ENCODE results near the gene FDXACB1.

The FDXACB1 gene, protein sequence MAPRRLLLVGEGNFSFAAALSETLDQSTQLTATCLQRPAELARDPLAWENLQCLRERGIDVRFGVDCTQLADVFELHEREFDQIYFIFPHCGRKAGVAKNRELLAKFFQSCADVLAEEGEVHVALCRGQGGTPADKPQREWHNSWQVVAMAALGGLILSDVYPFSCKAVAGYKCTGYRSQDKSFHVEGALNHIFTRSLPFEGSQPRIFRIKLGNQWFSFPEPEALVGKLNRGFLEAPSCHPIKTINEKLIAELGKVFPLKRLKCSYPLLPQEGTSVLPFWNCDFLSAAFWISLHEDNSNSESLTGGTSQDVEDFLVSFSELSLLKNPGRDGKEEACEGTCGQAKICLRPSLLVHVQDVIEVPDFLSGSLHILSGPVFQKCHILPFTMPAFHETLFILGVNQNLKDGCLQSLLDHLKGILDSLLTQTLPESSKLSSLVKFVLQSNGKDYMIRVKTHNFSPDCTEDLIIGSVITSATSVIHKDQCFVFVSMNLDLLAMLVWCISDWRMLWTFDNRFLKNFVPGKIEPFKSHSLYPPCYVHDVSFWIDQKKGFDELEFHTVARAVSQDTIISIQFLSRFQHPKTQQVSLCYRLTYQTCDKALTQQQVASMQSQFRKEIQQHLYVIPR

DNA sequence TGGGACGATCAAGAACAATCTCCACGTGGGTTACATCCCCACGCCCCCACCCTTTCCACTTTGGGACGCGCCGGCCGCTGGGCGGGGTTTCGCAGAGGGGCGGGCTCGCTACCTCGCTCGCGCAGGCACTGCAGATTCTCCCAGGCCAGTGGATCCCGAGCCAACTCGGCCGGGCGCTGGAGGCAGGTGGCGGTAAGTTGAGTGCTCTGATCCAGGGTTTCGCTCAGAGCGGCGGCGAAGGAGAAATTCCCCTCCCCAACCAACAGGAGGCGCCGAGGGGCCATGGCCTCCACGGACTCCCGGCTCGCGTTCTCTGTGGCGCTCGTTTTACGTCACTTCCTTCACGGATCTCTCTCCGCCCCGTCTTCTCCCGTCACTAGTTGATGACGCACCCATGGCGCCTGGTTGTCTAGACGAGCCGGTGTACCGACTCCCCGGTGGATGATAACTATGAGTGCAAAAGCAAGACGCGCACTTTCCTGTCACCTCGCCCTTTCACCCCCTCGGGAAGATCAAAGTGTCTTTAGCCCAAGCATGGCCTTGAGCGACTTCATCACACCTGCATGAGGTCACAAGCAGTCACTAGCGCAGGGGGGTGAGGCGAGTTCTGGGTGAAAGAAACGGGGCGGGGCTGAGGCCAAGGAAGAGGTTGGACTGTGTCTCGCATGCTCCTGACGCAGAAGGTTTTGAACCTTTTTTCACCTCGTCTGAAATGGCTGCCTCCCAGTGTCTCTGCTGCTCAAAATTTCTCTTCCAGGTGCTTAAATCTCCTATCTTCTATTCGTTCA, at the start of gene FDXACB1, which contains the start of gene CFAP68:
TSS of gene FDXACB1 (minus strand) at position 317 of the 788 bp plus-strand sequence. CDS start at position 284, 33 bp downstream.
TSS of gene CFAP68 (plus strand) at position 693 of the 788 bp plus-strand sequence. CDS start at position 713, 20 bp downstream.
- DNase-seq (ENCODE audit: low read depth): peak; percentile 88

DNA sequence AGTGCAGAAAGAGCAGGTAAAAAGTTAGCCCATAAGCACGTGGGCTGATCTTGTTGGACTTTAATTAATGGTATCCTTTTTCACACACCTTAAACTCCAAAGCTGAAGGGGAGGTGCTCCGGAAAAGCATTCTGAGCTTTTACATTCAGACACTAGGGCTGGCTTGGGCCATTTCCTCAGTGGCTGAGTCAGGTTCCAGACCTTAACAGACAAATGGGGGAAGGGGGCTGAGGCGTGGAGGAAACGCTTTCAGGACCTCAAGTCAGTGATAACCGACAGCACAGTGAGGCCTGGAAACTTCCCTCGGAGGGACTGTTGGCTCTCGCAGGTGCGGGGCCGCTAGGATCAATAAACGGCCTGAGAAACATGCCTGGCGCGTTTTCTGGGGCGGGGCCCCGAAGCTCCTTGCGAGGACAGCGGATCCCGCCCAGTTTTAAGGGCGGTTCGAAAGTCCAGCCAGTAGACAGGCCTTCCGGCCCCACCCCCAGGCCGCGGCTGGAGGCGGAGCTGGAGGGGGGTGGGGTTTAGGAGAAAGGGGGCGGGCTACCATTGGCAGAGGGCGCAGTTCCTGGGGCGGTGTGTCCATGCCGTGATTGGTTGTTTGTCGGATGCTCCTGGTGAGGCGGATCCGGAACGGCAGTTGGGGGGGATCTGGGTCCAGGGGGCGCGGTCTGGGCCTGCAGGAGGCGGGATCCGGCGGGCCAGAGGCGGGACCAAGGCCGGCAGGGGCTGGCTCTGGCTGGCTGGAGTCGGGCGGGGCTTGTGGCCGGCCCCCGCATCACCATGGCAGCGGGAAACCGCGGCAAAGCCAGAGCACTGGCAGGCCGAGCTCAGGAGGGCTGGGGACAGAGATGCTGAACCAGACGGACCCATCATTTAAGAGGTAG, 47.8 kb upstream of the FDXACB1 start:
- DNase-seq (ENCODE audit: low read depth): peak; percentile 92

DNA sequence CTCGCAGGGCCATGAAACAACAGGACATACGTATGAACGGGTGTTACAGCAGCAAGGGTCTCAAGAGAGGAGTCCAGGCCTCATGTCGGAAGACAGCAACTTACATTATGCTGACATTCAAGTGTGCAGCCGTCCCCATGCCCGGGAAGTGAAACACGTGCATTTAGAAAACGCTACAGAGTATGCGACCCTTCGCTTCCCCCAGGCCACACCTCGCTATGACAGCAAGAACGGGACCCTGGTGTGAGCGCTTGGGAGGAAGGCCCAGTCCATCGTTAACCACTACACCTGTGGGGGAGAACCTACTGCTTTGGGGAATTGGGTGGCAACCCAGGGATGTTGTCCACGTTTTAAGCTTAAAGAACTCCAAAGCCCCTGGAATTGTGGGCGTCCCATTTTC, 47.0 kb upstream of the FDXACB1 start:
- DNase-seq (ENCODE audit: low read depth): no peak

DNA sequence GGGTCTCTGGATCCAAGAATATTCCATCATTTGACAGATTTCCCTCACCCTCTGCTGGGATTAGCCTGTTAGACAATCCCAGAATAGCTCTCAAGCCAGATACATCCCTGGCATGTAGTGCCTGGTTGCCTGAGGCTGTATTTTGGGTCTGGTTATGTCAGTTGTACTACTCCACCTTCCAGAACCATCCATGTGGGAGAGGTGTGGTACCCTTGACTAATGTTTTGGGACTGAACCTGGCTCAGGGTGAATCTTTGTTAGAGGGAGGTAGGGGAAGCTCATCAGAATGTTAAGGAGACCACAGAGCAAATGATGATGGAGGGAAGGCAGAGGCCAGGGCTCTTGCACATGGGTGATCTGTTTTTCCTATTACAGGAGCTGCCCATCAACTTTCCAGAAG, 45.0 kb upstream of the FDXACB1 start:
- DNase-seq (ENCODE audit: low read depth): no peak

DNA sequence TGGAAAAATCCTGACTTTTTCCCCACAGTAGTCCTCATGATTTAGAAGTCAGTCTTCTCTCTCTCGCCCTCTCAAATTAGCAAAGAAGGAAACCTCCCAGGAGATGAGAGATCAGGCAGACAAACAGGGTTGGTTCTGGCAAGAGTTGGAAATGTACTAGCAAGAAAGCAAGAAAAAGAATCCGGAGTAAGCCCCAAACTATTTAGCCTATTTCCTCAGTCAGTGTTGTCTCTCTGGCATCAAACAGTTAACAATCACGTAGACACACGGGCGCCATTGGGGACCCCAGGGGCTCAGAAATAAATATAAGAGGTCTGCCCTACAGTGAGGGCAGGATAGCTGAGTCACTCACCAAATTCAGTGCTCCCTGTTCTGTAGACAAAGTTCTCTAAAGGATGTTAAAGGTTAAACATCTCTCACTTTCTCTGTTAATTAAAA, 44.4 kb upstream of the FDXACB1 start:
- no peak for DNase-seq (ENCODE audit: low read depth)

DNA sequence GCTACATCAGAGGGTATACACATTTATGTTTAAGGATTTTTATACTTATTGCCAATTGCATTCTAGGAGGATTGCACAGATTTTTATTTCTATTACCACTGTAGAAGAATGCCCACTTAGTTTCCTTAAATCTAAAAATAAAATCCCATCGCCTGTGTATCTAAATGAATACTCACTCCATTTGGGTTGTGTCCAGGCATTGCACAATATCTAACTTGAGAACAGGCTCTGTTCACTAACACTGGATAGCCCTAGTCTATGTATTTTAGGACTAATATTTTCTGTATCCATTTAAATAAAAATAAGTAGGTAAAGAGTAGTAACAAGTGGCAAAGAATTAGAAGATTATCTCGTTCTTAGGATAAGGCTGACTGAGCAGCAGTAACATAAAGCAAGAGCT, 43.8 kb upstream of the FDXACB1 start:
- DNase-seq (ENCODE audit: low read depth): no peak

DNA sequence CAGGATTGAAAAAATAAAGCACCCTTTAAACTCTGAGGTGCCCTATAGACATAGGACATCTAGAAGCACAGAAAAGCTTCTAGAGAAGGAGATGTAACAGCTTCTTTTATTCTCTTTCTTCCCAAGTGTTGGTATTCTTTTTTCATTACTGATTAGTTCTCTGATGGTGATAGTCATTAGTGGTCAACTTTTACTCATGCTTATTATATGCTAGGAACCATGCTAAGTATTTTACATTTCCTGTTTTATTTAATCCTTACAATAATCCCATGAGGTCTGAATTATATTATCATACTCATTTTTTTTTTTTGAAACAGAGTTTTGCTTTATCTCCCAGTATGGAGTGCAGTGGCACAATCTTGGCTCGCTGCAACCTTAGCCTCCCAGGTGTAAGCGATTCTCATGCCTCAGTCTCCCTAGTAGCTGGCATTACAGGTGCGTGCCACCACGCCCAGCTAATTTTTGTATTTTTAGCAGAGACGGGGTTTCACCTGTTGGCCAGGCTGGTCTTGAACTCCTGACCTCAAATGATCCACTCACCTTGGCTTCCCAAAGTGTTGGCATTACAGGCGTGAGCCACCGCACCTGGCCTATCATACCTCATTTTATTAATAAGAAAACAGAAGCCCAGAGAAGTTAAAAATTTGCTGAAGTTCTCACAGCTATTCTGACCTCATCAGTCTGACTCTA, 42.7 kb upstream of the FDXACB1 start:
- DNase-seq (ENCODE audit: low read depth): no peak

DNA sequence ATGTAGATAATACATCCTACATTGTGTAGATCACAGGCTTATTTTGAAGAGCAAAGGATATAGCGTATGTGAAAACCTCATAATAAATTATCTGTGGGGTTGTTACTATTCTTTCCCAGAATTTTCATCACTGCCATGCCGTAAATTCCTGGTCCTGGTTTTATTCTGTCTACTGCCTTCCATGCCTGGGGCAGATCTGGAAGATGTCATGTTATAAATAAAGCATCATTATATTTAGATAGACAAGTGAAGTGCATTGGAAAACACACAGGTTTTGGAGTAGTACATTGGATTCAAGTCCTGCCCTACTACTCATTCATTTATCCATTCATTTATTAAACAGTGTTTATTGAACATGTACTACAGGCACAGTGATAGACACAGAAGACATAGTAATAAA, 41.9 kb upstream of the FDXACB1 start:
- DNase-seq (ENCODE audit: low read depth): no peak

DNA sequence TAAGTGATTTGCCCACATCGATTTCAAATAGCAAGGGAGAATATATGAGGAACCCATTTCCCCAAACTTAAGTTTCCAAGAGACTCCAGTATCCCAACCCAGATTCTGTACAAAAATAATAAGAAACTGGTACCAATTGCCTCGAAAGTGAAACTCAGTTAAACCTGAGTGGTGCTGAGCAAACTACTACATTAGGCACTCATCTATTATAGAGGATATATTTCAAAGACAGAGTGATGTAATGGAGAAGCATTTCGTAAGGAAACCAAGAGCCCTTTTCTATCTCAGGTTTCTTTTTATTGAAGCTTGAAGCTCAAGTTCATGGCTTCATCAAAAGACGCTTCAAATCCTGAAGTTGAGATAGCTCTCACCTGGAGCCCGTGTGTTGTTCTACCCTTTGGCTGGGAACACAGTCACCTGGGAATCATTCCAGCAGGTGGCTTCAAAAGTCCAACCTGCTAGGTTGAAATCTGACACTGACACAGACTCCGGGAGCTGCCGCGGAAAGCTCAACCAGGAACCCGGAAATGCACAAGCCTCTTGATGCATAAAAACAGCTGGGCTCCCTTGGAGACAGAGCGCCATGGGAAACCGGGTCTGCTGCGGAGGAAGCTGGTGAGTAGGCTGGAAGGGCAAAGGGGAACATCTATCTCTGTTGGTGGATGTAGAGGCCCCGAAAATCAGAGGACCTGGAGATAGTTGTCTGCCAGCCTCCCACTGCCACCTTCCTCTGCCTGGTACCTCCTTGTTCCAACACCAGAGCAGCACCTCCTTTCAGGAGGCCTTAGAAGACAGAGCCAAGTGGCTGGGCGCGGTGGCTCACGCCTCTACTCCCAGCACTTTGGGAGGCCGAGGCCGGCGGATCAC, 39.7 kb upstream of the FDXACB1 start, which contains the start of gene C11orf52:
TSS of gene C11orf52 (plus strand) at position 524 of the 867 bp plus-strand sequence. CDS start at position 584, 60 bp downstream.
- no peak for DNase-seq (ENCODE audit: low read depth)

DNA sequence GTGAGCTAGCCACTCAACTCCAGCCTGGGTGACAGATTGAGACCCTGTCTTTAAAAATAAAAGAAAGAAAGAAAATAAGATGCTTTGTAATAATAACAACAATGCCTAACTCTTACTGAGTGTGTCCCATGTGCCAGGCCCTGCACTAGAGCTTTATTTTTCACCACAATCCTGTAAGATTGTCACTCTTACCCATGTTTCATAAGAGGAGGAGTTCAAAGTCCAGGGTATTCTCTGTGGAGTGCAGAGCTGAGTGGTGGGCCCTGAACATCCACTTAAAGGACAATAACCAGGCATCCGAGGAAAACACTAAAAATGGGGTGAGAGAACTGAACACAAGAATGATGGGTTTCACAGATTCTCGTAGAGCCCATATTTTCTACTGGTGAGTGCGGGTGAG, 38.8 kb upstream of the FDXACB1 start:
- DNase-seq (ENCODE audit: low read depth): no peak

DNA sequence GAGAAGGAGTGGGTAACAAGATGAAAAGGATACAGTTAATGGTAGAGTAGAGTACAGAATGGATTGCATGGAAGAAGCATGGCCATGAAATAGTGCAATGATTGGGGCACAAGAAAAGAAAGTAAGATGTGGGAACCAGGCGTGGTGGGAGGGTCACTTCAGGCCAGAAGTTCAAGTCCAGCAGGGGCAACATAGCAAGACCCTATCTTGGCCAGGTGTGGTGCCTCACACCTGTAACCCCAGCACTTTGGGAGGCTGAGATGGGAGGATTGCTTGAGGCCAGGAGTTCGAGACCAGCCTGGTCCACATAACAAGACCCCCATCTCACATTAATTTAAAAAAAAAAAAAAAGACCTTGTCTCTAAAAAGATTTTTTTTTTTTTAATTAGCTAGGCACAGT, 38.3 kb upstream of the FDXACB1 start:
- DNase-seq (ENCODE audit: low read depth): no peak

DNA sequence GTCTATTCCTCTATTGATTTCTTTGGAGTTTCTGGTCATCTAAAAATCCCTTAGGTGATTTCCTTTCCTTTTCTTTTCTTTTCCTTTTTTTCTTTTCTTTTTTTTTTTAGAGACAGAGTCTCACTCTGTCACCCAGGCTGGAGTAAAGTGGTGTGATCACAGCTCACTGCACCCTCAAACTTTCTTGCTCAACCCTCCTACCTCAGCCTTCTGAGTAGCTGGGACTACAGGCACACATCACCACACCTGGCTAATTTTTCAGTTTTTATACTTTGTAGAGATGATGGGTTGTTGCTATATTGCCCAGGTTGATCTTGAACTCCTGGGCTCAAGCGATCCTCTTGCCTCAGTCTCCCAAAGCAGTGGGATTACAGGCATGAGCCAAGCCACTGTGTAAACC, 37.8 kb upstream of the FDXACB1 start:
- no peak for DNase-seq (ENCODE audit: low read depth)

DNA sequence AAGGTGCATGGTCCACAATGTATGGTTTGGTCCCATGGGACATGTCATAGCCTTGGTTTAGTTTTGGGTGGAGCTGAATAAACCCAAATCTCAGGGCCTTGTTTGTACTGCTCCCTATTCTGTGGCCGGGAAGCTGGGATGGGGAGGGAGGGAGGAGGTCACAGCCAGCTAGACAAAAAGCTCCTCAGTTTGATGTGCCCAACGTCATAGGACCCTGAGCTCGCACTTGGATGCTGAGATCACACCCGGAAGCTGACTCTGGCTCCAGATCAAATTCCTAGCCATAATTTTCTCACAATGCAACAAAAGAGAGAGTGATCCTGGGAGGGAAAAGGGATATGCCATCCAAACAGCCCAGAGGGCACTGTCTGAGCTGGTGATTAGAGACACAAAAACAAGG, 35.0 kb upstream of the FDXACB1 start:
- DNase-seq (ENCODE audit: low read depth): no peak

DNA sequence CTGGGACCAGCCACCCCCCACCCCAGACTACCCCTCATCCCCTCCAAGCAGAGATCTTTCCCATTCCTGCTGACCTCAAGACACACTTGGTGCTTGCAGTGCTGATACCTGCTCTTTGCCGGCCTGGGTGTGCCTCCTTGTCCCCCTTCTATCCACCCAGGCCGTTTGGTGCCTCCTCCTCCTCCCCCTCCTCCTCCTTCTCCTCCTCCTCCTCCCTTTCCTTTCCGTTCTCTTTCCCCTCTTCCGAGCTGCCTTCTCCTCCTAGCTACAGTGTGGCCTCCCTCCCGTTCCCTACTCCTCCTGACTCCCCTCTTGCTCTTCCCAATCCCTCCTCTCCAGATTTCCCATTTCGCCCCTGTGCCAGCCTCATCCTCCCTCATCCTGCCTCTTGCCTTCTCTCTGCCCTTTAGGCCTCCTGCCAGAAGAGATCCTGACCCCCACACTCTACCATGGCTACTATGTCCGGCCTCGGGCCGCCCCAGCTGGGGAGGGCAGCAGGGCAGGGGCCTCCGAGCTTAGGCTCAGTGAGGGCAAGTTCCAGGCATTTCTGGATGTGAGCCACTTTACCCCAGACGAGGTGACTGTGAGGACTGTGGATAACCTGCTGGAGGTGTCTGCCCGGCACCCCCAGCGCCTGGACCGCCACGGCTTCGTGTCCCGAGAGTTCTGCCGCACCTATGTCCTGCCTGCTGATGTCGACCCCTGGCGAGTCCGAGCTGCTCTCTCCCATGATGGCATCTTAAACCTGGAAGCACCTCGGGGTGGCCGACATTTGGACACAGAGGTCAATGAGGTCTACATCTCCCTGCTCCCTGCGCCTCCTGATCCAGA, 34.3 kb upstream of the FDXACB1 start:
- no peak for DNase-seq (ENCODE audit: low read depth)

DNA sequence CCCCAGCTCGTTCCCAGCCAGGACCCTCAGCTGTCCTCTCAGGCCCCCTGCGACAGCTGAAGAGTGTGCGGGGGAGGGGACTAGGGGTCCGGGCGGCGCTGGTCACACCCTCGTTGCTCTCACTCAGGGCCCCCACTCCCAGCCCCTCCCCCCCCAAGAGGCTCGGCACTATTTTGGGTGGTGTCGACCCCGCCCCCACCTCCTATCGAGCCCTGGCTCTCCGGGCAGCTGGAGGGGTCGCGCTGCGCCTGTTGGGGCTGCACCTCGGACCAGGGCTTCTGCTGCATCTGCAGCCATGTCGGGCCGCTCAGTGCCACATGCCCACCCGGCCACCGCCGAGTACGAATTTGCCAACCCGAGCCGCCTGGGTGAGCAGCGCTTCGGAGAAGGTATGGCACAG, 33.6 kb upstream of the FDXACB1 start, which contains the start of gene HSPB2:
TSS of gene HSPB2 (plus strand) at position 200 of the 400 bp plus-strand sequence. CDS start at position 296, 96 bp downstream.
- DNase-seq (ENCODE audit: low read depth): no peak

DNA sequence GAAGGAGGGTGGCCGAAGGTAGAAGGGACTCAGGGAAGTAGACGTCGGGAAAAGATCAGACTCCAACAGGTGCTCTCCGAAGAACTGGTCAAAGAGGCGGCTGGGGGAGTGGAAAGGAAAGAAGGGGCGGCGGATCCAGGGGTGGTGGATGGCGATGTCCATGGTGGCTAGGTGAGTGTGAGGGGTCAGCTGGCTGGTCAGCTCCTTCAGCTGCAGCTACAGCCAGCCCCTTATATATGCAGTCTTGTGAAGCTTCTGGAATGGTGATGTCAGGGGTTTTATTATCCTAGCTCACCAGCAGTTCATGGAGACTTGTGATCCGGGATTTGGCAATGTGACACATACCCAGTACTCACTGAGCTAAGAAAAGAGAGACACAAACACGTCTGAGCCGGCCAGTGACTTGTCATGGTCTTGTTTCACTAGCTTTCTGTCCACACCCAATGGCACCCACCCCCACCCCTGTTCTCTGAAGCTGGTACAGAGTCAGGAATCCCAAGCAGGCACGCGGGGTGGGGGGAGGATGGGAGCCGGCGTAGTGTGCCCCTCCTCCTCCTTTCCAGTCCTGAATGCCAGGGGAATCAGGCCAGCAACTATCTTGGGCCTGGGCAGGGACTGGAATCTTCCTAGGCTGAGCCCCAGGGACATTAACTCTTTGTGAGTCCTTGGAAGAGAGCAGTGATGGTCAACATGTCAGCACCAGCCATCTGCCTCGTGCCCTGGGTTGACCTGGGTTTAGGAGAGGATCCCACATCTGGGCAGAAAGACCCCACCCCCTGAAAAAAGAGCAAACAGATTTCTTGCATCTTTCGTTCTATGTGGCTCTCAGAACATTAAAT, 32.8 kb upstream of the FDXACB1 start, which contains the start of gene CRYAB:
TSS of gene CRYAB (minus strand) at position 208 of the 839 bp plus-strand sequence. CDS start at position 162, 46 bp downstream.
- DNase-seq (ENCODE audit: low read depth): no peak

DNA sequence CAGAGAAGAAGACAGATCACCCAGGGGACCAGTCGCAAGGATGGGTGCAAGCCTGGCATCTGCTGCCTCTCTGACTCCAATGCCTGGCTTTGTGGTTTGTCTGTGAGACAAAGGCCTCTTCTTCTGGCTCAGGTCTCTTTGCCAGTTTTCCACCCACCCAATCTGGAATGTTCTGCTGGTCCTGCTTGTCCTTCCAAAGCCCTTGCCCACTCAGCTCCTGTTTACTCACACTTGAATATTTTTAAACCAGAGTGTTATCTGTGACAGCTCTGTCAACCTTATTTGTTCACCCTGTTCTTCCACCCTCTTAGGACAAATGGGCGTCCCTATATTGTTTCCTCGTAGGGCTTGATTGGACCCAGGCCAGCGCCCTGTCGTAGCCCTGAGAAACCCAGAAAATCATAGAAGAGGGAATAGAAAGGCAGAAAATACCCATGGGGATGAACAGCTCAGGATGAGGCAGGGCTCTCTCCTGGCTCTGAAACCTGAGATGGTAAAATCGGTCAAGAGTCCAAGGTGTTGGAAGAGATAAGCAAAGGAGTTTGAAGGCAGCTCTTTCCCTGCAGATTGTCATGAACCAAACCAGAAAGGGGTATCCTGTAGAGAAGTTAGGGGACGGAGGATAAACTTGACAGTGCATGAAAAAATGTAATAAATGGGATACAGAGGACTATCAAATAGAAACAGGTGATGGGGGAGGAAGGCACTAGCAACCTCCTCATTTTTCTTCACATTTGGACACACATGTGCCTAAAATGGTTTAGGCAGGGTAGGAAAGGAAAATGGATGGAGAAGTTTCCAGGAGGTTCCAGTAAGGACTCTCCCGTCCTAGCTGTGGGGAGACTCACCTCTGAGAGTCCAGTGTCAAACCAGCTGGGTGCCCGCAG, 32.0 kb upstream of the FDXACB1 start:
- DNase-seq (ENCODE audit: low read depth): no peak
